GM19397 (cell line): Measurements from ENCODE around the gene PHYHD1.
A peak's percentile ranks its signal among the peaks of the same experiment; 100 is the strongest.
"Not testable (repeated sequence)": the region's sequence is repeated elsewhere in the genome, so short reads cannot be mapped to it uniquely, and the experiment has no call there.

Experiments
- ATAC-seq: cut with Tn5 transposase; IDR thresholded peaks from one replicate; pipeline ENCODE4 v1.9.1; 2021; ENCODE audit warnings: mild to moderate bottlenecking, moderate library complexity; ENCODE audit not compliant: unreplicated experiment

The PHYHD1 gene

GRCh38 chr9:128947527-128948301 is 26.9 kb downstream of the PHYHD1 start, which contains the start of the genes DOLK and NUP188:
DOLK (minus strand) TSS chr9:128947603; CDS start chr9:128947303, 300 bp downstream.
NUP188 (plus strand) TSS chr9:128947699; CDS start chr9:128947720, 21 bp downstream.
- peak; percentile 85 for ATAC-seq

- not testable (repeated sequence) for ATAC-seq
Observed at GRCh38 chr9:128961403-128961802, 40.6 kb downstream of the PHYHD1 start.

GRCh38 chr9:128969491-128969890 is 48.7 kb downstream of the PHYHD1 start:
- no peak for ATAC-seq

DNA sequence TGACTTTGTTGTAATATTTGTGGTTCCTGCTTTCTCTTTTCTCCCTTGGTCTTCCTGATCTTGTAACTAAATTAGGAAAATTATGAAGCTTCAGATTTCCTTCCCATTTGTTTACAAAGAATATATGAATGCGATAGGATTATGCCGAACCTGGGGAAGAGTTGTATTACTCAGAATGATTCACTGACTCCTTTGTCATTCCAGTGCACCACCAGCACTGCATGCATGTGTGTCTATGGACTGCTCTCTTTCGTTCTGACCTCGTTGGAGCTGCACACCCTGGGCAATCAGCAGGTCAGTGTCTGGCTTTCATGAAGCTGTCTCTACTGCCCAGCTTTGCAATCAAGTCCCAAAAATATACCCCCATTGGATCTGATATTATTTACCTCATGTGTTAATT is 52.2 kb downstream of the PHYHD1 start:
- no peak for ATAC-seq

DNA sequence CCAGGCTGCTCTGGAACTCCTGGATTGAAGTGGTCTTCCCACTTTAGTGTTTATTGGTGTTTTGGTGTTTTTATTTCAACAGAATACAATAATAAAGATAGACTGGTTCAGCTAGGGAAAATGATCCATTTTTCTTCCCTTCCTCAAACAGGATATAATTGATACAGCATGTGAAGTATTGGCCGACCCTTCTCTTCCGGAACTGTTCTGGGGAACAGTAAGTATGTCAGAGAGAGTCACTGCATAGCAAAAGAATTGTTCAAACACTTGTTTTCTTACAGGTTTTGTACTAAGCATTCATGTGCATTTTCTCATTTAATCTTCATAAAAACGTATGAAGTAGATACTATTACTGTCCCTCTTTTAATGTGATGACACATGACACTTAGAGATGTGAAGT is 58.3 kb downstream of the PHYHD1 start:
- ATAC-seq, result no peak

GRCh38 chr9:128983536-128983935 is 62.8 kb downstream of the PHYHD1 start:
- ATAC-seq, result no peak

- ATAC-seq, result no peak
Observed at GRCh38 chr9:128986671-128987070, 65.9 kb downstream of the PHYHD1 start.

DNA sequence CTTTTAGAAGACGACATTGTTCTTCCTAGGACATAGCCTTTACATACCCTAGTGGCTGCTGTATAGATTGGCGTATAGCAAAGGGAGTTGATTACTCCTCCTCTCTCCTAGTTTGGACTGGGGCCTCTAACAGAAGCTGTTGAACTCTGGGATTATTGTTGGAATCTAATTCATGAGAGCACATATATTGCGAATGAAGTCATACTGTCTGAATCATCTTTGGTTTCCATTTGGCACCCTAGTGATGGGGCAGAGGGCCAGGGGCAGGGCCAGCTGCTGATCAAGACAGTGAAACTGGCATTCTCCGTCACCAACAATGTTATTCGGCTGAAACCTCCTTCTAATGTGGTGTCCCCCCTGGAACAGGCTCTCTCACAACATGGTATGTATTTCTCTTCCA is 67.0 kb downstream of the PHYHD1 start:
- ATAC-seq, result no peak
